Activated CD4-positive, alpha-beta T cell treated with anti-CD3 and anti-CD28 coated beads, Interleukin-2, amount 50 U/mL, for 1 hour (primary cell): ENCODE data around the gene FOXD1.
"Not testable (repeated sequence)": the region's sequence is repeated elsewhere in the genome, so short reads cannot be mapped to it uniquely, and the experiment has no call there.

Source experiments
- DNase-seq: peaks from one replicate; pipeline ENCODE4 v3.0.0-alpha.2; 2020

Gene FOXD1

DNA sequence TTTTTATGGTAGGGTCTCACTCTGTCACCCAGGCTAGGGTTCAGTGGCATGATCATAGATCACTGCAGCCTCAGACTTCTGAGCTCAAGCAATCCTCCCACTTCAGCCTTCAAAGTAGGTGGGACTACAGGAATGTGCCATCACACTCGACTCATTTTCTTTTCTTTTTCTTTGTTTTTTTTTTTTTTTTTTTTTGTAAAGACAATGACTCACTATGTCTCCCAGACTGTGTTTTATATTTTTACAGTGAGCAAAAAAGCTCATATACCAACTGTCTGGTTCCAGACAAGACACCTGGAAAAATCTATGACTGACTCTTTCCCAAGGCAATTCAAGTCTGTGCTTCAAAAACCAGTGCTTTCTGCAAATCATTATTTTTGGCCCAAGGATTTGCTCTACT lies 10.8 kb upstream of the FOXD1 start:
- DNase-seq = no peak

DNA sequence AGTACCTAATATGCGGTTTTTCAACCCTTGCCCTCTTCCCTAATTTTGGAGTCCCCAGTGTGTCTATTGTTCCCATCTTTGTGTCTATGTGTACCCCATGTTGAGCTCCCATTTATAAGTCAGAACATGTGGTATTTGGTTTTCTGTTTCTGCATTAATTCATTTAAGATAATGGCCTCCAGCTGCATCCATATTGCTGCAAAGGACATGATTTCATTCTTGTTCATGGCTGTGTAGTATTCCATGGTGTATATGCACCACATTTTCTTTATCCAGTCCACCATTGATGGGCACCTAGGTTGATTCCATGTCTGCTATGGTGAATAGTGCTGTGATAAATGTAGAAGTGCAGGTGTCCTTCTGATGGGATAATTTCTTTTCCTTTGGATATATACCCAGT lies 7.9 kb upstream of the FOXD1 start:
- not testable (repeated sequence) for DNase-seq

DNA sequence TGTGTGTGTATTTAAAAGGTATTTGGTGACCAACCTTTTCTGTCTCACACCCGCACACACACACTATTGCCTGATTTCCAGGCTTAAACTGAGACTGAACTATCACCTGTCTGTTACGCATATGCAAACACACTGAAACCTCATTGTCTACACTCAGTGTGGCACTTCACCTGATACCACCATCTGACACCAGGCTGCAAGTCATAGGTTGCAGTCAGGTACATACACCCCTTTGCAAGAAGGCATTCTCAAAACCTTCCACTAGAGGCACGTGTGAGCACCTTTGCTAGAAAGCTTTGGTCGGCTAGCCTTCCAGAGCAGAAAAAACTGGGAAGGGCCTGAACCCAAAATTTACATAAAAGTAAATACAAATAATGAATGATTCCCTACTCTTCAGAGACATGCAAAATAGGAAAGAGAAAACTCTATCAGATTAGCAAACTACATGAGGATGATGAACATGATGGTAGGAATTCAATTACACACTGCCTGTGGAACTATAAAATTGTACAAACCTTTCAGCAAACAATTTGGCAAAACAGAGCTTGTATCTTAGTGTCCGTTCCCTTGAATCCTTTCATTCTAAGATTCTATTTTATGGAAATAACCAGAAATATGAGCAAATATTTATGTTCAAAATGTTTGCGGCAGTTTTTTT lies 5.9 kb upstream of the FOXD1 start:
- DNase-seq = no peak

DNA sequence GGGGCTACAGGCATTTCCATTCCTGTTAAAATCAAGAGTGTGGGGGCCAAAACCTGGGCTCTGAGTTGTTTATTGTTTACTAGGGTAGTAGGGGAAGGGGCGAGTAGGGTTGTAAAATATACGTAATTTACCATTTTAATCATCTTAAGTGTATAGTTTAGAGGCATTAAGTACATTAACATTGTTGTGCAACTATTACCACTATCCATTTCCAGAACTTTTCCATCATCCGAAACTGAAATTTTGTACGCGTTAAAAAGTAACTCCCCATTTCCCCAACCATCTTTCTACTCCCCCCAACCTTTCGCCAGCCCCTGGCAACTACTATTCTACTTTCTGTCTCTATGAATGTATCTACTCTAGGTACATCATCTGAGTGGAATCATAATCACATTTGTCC lies 3.6 kb upstream of the FOXD1 start:
- no peak for DNase-seq

DNA sequence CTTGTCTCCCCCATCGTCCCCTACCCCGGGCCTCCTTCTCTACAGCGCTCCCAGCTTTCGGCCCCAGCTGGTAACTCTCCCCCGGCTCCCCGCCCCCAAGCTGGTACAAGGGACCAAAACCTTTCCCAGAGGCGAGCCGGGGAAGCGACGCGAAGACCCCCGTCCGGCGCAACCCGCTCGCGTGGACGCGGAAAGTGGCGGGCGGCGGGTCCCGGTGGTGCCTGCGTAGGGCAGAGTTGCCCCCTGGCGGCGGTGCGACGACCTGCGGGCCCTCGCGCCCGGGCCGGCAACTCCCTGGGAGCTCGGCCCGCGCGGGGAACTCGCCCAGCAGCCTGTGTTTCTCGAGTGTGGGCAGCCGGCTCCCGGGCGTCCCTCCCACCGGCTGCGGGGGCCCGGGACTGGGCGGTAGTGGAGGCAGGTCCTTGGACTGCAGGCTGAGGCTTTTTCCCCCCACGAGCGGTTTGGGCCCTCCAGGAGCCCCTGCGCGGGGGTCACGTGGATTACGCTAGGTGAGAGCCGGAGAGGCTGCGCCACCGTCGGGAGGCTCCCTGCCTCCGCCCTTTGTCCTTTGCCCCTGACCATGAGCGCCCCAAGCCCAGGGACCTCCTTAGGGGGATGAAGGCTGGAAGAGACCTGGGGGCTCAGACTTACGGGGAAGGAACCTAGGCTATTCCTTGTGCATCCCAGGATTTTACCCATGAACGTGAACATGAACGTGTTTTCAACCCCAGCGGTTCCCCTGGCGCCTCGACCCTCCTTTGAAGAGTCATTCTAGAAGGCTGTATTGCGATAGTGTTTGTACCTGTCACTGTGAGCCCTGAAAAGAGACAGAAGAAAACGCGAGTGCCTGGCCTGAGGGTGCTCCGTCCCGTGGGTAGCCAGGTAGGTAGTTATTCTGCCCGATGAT lies 2.9 kb upstream of the FOXD1 start:
- DNase-seq = peak; percentile 62

DNA sequence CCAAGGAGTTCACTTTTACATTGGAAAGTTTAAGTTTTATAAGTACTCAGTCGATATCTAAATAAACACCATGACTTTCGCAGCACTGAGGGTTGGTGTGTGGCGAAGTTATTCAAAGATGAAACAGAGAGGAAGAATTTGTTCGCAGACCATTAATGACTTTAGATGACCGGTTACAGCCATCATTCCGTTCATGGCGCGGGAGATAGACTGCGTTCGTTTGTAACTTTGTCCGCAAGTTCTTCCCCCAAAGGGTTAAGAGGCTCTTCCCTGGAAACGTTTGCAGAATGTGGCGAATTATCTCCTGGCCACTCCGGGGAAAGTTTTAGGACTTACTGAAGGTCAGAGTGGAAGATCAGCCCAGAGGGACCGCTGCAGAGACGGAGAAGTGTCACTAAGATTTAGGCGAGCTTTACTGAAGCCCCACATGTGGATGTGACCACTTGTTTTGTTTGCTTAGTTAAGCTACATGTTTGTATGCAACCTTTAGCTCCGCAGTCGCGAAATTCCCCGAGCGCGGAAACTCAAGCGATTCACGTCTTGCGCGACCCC lies 2.2 kb upstream of the FOXD1 start:
- DNase-seq = no peak

DNA sequence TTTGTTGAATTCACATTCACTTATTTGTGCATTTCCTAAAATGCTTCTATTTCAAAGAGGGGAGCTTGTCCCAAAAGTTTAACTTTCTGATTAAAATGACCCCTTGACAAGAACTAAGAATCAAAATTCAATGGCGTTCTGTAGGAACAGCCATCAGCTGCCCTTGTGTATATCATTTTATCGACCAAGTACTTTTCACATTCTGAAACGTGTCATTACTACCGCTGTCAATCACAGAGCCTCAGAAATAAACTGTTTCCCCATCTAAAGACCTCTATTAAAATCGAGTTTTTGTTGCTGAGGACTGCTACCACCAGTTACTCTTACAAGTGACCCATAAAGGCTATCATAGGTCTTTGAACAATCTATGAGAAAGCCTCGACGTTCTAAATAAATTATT lies 1.6 kb upstream of the FOXD1 start:
- DNase-seq = no peak

DNA sequence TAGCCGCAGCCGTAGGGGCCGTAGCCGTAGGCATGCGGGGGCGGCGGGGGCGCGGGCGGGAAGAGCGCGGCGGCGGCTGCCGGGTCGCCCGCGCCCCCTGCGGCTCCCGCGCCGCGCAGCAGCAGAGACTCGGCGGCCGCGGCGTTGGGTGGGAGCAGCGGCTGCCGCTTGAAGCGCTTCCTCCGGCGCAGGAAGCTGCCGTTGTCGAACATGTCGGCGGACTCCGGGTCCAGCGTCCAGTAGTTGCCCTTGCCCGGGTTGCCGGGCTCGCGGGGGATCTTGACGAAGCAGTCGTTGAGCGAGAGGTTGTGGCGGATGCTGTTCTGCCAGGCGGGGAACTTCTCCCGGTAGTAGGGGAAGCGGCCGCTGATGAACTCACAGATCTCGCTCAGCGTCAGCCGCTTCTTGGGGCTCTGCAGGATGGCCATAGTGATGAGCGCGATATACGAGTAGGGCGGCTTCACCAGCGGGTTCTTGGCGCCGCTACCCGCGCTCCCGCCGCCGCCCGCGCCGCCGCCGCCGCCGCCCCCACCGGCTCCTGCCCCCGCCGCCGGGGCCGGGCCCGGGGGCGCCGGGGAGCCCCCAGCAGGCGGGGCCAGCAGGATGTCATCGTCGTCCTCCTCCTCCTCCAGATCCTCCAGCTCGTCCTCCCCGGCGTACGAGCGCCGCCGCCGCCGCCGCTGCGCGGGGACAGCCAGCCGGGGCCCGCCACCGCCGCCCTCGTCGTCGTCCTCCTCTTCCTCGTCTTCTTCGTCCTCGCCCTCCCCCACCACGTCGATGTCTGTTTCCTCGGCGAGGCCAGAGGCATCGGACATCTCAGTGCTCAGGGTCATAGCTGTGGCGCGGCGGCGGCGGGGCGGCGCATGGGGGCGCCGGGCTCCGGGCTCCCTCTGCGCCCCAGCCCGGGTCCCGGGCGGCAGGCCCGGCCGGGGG lies 781 bp downstream of the FOXD1 start:
- DNase-seq = peak; percentile 40

DNA sequence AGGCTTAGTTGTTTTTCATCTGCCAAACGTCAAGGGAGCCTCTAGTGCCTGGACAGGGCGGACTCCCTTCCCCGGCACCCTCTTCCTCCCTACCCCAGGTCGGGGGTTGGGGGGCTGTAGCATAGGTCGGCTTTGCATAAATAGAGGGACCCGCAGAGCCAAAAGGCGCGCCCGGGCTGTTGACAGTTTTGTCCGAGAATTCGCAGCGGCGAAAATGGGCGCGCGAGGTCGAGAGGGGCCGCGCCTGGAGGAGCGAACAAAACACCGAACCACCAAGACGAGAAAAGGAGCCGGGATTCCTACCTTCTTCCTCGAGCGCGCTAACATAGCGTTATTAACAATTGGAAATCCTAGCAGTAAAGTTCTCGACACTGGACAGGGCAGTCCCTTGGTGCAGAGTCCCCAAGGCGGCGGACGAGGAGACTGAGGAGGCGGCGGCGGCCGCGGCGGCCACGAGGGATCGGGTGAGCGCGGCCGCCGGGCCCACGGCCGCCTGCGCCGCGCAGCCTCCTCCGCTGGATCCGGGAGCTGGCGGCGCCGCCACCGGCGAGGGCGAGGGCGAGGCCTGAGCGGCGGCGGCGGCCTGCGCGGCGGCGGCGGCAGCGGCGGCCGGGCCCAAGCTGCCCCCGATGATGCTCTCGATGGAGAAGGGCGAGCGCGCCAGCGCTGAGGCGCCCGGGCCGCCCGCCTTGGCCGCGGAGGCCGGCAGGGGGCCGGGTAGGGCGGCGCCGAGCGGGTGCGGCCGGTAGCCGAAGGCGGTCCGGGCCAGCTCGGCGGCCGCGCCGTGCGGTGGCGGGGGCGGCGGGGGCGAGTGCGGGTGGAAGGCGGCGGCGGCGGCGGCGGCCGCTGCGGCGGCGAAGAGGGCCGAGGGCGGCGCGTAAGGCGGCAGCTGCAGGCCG lies 1.7 kb downstream of the FOXD1 start:
- DNase-seq = no peak

DNA sequence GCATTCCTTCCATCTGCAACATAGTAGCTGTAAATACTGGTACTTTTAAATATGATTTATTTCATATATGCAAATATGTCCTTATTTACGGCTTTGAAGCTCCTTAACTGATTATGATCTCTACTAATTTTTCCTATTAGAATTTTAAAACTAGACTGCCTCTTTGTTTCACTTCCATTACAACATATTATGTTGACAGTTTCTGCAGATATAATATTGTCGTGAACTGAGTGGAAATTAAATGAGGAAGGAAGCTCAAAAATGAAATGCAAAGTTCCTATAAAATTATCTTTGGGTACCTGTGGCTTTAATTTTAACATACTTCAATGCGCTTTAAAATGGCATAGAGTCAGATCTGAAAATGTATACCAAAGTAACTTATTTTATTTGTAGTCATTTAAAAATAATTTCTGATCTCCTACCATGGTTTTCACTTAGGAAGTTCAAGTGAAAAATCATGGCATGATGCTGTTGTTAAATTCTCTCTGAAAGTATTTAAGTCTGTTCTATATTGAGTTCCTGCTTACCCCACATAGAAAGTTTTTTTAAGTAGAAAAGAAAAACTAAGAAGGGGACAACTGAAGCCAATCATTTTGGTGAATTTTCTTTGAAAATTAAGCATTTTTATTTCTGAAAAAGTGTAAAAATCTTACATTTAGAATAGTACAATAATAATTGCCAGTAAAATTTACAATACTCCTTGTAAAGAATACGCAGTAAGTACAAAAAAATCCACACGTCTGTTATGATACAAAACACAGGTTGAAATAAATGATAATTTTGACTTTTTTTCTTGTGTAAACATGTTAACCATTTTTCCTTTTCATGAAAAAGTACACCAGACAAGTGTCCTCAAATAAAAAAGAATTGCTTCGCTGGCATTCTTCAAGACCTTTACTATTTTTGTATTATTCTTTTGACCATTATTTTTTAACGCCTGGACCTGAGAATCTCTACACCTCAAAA lies 2.6 kb downstream of the FOXD1 start:
- no peak for DNase-seq

DNA sequence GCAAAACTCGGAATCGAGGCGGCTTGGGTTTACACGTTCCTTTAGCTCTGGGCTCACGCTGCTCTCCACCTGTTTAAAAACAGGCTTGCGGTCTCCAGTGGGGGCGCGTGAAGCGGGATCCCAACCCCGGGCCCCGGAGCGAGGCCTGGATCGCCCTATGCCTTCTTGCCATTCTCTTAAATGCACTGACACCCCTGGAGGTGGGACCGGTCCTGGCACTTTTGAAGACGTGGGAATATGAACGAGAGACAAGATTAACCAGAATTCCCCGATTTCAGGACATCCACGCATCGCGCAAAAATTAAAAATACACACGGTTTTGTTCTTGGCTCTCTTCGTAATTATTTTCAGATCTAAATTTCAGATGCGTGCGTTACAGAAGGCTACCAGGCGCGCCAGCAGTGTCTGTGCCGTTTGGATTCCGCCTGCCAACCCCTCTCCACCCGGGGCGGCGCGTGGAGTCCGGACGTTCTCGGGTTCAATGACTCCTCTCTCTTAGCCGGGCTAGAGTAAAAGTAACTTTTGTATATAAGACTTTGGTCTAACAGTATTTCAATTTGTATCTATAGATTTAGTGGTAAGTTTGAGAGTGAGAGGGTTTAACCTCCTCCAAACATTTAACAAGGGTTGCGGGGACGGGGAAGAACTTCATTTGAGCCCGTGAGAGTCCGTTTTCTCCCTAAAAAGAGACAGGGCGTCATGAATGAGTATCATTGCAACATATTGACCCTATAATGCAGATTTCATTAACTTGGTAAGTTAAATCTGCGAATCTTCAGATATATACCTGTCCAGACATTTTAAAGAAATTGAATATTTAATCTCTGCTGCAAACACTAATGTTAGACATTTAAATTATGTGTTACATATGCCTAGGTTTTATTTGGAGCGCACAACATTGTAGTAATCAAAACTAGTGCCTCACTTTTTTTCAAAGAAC lies 3.8 kb downstream of the FOXD1 start:
- DNase-seq = no peak

DNA sequence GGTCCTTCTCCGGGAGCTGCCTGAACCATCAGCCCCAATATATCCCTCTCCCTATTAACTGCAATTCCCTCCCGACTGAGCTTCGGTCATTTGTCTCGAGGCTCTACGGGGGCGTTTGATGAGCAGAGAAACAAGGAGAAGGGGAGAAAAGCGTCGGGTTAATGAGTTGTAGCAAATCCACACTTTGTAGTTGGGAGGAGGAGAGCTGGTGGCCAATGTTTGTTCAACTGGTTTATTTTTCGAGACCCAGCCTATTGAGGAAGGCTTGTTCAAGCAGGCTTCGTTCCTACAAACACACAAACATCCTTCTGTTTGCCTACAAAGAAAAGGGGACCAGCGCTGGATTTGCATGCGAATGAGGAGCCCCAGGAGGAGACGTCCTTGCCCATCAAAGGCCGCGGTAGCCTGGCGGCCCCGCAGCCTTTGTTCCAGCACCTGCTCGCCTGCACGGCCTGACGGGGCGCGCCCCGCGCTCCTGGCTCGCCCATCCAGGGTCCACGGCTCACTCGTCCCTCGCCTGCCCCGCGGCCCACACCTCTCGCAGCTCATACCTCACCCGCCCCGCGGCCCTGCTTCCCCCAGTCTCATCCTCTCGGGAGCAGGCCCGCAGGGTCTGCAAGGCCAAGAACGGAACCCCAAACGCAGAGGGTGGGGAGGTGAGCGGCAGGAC lies 4.6 kb downstream of the FOXD1 start:
- no peak for DNase-seq

DNA sequence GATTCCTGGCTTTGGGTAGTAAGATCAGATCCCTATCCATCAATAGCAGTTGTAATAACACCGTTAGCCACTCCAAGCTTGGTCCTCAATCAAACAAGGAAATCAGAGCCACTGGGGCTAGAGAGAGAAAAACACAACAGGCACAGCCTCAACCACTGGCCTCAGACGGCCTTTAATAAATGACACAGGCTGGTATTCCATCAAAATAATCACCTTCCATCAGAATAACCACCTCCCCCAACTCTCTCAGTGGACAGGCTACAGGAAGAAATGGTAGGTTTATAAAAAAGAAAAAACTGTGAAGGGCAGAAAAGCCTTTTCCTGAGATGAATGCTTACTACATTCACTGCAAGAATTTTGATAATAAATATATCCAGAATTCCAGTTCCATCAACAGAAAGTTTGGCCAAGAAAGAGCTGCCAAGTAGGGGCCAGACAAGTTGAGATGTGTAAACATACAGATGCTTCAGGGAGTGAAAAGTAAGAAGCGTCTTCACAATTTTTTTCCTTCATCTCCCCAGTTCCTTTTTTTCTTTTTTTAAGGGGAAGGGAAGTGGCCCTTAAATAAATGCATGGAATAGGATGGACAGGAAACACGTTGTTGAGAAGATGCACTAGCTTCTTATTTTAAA lies 5.5 kb downstream of the FOXD1 start:
- DNase-seq = no peak

DNA sequence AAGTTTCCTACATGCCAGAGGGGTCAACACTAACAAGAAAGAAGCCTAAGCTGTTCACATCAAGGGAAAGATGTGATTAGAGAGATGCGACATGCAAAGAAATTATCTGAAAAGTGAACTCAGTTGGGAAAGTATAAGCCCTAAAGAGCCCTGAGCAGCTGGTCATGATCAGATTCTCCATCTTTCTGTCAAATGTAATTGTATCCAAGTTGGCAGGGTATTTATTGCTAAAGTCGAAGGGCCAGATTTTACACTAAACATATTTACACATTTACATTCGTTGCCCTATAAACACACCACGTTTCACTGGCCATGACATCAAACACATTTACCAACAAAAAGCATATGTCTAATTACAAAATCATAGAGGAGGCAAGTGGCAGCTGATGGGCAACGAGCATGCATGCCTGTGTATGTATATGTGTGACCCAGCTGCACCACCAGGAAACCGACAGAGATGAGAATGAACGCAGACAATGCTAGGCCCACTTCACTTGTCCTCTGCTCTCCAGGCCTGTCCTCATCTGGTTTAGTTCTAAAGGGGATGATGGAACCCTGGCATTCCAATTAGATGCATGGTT lies 6.3 kb downstream of the FOXD1 start:
- DNase-seq = no peak

DNA sequence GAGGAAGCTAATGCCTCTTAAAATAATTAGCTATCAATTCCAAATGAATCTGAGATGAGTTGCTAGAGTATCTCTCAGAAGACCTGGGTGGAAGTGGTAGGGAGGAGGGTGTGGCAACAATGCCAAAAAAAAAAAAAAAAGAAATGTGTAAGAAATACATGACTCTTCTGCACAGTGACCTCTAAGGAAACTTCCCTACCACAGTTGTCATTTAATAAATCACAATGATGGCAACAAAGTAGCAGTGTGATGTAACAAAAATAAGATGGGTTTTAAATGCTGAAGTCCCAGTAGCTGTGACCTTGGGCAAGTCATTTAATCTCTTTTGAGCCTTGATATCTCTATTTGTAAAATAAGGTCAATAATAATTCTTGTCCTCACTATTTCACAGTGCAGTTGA lies 7.2 kb downstream of the FOXD1 start:
- DNase-seq = no peak

DNA sequence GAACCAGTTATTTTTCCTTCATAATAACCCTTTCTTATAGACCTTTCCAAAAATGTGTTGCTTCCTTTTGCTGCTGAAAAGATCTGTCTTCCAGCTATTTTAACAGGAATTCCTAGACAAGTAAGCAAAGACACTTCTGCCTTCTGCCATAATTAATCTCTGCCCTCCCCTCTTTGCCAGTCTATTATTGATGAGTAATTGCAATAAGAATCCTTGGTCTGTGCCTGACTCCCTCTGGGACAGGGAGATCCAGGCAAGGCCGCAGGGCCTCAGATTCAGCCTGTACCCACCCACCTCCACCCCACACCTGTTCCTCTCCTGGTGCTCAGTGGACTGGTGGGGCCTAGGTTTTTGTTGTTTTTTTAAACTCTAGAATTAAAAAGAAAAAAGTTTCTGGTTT lies 8.3 kb downstream of the FOXD1 start:
- DNase-seq = no peak

DNA sequence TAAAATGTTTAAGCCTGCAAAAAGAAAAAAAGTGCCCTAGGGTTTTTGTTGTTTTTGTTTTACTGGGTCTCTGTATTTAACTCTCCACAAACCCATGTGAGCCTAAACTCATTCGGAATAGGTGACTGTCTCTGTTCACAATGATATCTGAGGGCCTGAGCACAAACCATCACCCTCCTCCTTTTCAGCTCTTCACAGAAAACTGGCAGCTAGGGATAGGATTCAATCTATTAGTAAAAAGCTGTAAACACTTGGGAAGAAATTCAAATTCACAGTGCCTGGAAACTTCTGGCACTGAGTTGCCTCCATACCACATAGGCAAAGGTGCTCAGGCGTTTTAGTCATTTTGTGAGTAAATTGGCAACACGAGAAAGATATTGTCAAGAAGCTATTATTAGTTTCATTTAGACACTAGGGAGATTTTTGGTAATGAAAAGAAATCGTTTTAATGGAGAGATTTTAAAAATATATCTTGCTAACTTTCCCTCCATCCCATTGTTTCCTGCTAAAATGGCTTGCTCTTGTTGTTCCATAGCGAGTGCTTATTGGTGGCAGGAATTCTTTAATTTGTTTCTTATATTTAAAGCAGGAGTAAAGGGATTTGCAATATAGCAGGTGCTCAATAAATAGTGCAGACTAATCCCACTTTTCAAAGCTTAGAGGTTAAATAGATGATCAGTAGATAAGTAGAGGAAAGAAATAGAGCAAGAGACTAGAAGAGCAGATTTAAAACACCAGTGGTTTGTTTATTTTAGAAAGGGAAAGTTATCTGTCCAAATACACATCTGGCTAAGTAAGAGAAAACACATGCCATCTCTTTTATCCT lies 9.7 kb downstream of the FOXD1 start:
- no peak for DNase-seq
